Mesothelial cell of epicardium (in vitro differentiated cells): ENCODE results near the gene TGDS. TPM values are rescaled to one million over a fixed set of nuclear protein-coding genes. Genes with fewer than 3 reads are reported as not detected.
A peak's percentile ranks its signal among the peaks of the same experiment; 100 is the strongest.

ENCODE experiments used
- DNase-seq, 2 experiments: peaks; one replicate each; pipeline ENCODE4 v3.0.0; 2021; ENCODE audit warnings: low spot score in 2 of 2; ENCODE audit not compliant: unreplicated experiment in 2 of 2
- H3K27ac Mint-ChIP-seq: 2 replicates; pipeline ENCODE4 v1.8.0; 2021; ENCODE audit warnings: mixed read lengths
- H3K27me3 Mint-ChIP-seq: 2 replicates; pipeline ENCODE4 v1.8.0; 2021; ENCODE audit warnings: low read depth, mixed read lengths
- H3K36me3 Mint-ChIP-seq: 2 replicates; pipeline ENCODE4 v1.8.0; 2021; ENCODE audit warnings: mixed read lengths
- H3K4me1 Mint-ChIP-seq: 2 replicates; pipeline ENCODE4 v1.8.0; 2021; ENCODE audit warnings: mixed read lengths
- H3K4me3 Mint-ChIP-seq: 2 replicates; pipeline ENCODE4 v1.8.0; 2021; ENCODE audit warnings: mild to moderate bottlenecking, moderate library complexity, mixed read lengths
- H3K9me3 Mint-ChIP-seq: 2 replicates; pipeline ENCODE4 v1.8.0; 2021; ENCODE audit warnings: mixed read lengths
- total RNA-seq: library from RNA; stranded (reverse); gene quantifications from 3 replicates; pipeline ENCODE4 v1.2.1, GENCODE V29; 2021
- TF ChIP-seq, protein P1 (sequence below): fragments of 200-600 bp; sonication (generic); IDR thresholded peaks from one replicate; pipeline ENCODE4 v1.5.0; 2021; ENCODE audit warnings: antibody characterized with exemption; ENCODE audit not compliant: unreplicated experiment

Gene TGDS
- total RNA-seq, 1 donor from 2014 or later: 9.1 TPM

DNA sequence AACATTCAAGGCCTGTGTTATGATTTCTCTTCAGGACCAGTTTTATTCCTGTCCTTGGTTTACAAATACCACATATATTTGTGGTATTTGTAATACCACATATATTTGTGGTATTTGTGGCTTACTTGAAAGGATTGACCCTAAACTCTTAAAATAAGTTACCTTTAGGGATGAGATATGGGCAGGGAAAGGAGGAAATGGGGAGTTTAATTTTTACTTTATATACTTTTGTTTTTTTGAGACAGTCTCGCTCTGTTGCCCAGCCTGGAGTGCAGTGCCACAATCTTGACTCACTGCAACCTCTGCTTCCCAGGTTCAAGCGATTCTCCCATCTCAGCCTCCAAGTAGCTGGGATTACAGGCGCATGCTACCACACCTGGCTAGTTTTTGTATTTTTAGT lies 2.3 kb upstream of the TGDS start:
- TF ChIP-seq, protein P1, sequence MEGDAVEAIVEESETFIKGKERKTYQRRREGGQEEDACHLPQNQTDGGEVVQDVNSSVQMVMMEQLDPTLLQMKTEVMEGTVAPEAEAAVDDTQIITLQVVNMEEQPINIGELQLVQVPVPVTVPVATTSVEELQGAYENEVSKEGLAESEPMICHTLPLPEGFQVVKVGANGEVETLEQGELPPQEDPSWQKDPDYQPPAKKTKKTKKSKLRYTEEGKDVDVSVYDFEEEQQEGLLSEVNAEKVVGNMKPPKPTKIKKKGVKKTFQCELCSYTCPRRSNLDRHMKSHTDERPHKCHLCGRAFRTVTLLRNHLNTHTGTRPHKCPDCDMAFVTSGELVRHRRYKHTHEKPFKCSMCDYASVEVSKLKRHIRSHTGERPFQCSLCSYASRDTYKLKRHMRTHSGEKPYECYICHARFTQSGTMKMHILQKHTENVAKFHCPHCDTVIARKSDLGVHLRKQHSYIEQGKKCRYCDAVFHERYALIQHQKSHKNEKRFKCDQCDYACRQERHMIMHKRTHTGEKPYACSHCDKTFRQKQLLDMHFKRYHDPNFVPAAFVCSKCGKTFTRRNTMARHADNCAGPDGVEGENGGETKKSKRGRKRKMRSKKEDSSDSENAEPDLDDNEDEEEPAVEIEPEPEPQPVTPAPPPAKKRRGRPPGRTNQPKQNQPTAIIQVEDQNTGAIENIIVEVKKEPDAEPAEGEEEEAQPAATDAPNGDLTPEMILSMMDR: no peak
- Mint-ChIP-seq H3K27ac (no peak overlapping the region), H3K27me3 (no peaks in the 10 kb centered on the region), H3K4me1 (peaks cover 28% of the 10 kb centered on the region), H3K4me3 (no peak overlapping the region), H3K9me3 (peaks cover 5% of the 10 kb centered on the region), H3K36me3 (no peaks in the 10 kb centered on the region)
- DNase-seq: no peak

DNA sequence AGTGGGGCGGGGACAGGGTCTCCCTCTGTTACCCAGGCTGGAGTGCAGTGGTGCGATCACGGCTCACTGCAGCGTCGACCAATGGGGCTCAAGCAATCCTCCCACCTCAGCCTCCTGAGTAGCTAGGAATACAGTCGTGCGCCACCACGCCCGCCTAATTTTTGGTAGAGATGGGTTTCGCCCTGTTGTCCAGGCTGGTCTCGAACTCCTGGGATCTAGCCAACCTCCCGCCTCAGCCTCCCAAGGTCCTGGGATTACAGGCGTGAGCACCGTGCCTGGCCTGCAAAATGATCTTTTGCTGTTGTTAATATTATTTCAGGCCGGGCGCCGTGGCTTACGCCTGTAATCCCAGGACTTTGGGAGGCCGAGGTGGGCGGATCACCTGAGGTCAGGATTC lies 621 bp upstream of the TGDS start:
- Mint-ChIP-seq H3K9me3 (peaks cover 5% of the 10 kb centered on the region), H3K36me3 (peaks cover 5% of the 10 kb centered on the region), H3K27ac (no peak overlapping the region), H3K4me1 (peaks cover 21% of the 10 kb centered on the region), H3K4me3 (peak overlapping the region; percentile 90), H3K27me3 (no peaks in the 10 kb centered on the region)
- DNase-seq: no peak
- TF ChIP-seq, protein P1: no peak

DNA sequence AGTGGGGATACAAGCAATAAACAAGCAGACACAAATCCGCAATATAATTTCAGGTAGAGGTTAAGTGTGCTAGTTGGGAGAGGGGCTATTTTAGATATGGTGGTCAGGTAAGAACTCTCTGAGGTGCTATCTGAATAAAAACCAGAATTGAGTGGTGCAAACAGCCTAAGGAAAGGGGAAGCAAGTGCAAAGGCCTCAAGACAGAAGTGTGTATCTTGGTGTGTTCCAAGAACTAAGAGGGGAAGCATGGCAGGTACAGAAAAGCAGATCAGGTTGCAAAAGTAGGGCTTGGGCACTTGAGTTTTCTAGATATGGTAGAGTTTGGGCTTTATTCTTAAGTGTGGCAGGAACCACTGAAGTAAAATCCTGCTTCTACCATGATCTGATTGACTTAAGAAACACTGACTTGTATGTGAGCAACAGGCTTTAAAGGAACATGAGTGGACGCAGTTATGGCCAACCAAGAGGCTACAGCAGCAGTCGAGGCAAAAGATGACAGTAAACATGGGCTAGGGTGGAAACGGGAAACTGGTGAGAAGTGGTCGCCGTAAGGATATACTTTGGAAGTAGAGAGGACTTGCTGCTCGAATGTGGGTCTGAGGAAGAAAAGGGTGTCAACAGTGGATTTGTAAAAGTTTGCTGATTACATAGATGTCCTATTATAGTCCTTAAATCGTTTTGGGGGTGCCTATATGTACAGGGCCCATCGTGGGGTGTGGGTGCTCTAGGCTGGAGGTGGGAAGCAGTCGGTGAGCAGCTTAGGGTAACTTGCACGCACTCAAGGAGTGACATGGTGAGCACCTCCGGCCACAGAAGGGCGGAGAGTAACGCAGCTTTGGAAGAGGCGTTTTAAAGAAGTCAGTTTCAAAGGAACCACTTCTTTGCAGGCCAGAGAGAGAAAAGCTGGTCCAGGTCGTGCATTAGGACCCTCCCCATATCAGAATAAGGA lies 677 bp downstream of the TGDS start:
- Mint-ChIP-seq H3K9me3 (no peaks in the 10 kb centered on the region), H3K36me3 (peaks cover 7% of the 10 kb centered on the region), H3K4me3 (peak overlapping the region; percentile 90), H3K27me3 (no peaks in the 10 kb centered on the region), H3K4me1 (peaks cover 21% of the 10 kb centered on the region), H3K27ac (peak overlapping the region; percentile 93)
- TF ChIP-seq, protein P1: no peak
- DNase-seq: peak in 1 of 2 experiments; percentile 41

DNA sequence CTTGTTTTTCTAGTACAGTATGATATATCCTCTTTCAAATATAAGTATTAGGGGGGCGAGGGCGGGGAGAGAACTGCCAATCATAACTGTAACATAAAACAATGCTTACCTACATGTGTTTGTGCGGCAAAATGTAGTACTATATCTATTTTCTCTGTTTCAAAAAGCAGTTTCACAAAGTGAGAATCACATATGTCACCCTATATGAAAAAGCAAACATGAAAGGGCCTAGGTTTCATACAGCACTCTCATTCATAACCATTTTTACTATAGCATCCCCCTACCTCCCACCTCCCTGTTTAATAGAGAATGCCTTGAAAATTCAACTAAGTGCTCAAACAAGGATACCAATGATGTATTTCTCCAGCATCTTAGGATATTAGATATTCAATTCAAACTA lies 5.2 kb downstream of the TGDS start:
- Mint-ChIP-seq H3K27ac (no peak overlapping the region), H3K27me3 (no peaks in the 10 kb centered on the region), H3K9me3 (no peaks in the 10 kb centered on the region), H3K4me1 (peaks cover 17% of the 10 kb centered on the region), H3K4me3 (no peak overlapping the region), H3K36me3 (peaks cover 19% of the 10 kb centered on the region)
- DNase-seq: no peak
- TF ChIP-seq, protein P1: no peak

DNA sequence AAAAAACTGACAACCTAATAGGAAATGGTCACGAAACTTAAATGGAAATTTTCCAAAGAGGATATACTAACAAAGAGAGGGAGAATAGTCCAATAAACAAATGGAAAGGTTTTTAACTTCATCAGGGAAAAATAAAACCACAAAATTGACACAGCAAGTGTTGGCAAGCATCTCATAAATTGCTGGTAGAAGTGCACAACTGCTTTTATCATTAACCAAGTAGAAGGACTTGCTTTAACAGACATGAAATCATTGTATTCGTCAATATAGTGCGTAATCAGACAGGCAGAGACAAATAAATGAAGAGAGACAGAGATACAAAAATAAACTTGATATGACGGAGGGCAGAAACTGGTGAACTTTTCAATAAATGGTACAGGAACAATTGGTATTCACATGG lies 7.4 kb downstream of the TGDS start:
- TF ChIP-seq, protein P1: no peak
- no peaks in the 10 kb centered on the region for H3K27me3 Mint-ChIP-seq
- H3K4me3 Mint-ChIP-seq: no peak overlapping the region
- no peaks in the 10 kb centered on the region for H3K4me1 Mint-ChIP-seq
- H3K27ac Mint-ChIP-seq: no peak overlapping the region
- peaks cover 6% of the 10 kb centered on the region for H3K9me3 Mint-ChIP-seq
- DNase-seq: no peak
- H3K36me3 Mint-ChIP-seq: peaks cover 34% of the 10 kb centered on the region
